HepG2 (cell line): Measurements from ENCODE around the gene CDC42EP1. TPM values are rescaled to one million over a fixed set of nuclear protein-coding genes. Genes with fewer than 3 reads are reported as not detected.

ENCODE experiments used
- ATAC-seq: fragments of 200-7000 bp; cut with Tn5 transposase; 3 replicates; pipeline ENCODE4 v1.9.1; 2020; ENCODE audit warnings: mild to moderate bottlenecking, moderate library complexity
- BruUV-seq: library from RNA; stranded (reverse); fragments of 400-500 nt; replicated peaks from 2 replicates; lab custom pipeline; 2021; lab: Mats Ljungman, UMichigan
- CTCF ChIA-PET: fragments of 300-600 bp; formaldehyde crosslinking; extraction: SDS; loops from one replicate; lab custom pipeline; 2021; ENCODE audit warnings: low total read pairs, inconsistent platforms, low intra/inter-chr PET ratio; lab: Yijun Ruan, JAX
- POLR2A ChIA-PET: fragments of 350-600 bp; sonication (Branson Sonifier 250); formaldehyde crosslinking; loops from one replicate; lab custom pipeline; 2020; ENCODE audit warnings: antibody characterized with exemption, inconsistent platforms; lab: Yijun Ruan, JAX
- DNase-seq: peaks from one replicate; pipeline ENCODE4 v3.0.0-alpha.2; 2015; ENCODE audit warnings: low spot score
- FAIRE-seq: peaks from 3 replicates; lab custom pipeline; 2011; peaks lifted over from hg19 to GRCh38; lab: Jason Lieb, UNC
- H2AFZ ChIP-seq: one replicate; pipeline ENCODE4 v1.6.1; 2011; ENCODE audit warnings: low read length, inconsistent platforms
- H3K27ac ChIP-seq: fragments of 300-600 bp; 3 replicates; pipeline ENCODE4 v1.8.0; 2011; ENCODE audit warnings: mixed run types, mild to moderate bottlenecking, mixed read lengths, low read length, inconsistent platforms; ENCODE audit not compliant: insufficient read depth; ENCODE audit errors: extremely low read length
- H3K27me3 ChIP-seq, 2 experiments: fragments of 200-600 bp in 1 of 2; 2 replicates in 1 of 2; 3 replicates in 1 of 2; pipeline versions ENCODE4 v1.6.0 to v1.8.0; 2011; ENCODE audit warnings: low read length in 2 of 2, mild to moderate bottlenecking in 2 of 2, moderate library complexity in 2 of 2, inconsistent platforms in 1 of 2; ENCODE audit not compliant: insufficient read depth in 2 of 2, control insufficient read depth in 1 of 2
- H3K36me3 ChIP-seq, 2 experiments: fragments of 200-600 bp in 1 of 2; replicated peaks in 1 of 2; 2 replicates in 1 of 2; 3 replicates in 1 of 2; pipeline versions ENCODE4 v1.5.1 to v1.8.0; 2011; ENCODE audit warnings: low read length in 2 of 2, inconsistent platforms in 1 of 2; ENCODE audit not compliant: insufficient read depth in 2 of 2, control insufficient read depth in 1 of 2
- H3K4me1 ChIP-seq: 2 replicates; pipeline ENCODE4 v1.5.1; 2012; ENCODE audit warnings: low read length, inconsistent platforms; ENCODE audit not compliant: insufficient read depth
- H3K4me2 ChIP-seq: 2 replicates; pipeline ENCODE4 v1.6.0; 2011; ENCODE audit warnings: low read depth, low read length, inconsistent platforms
- H3K4me3 ChIP-seq, 3 experiments: fragments of 200-600 bp in 1 of 3; sonication (generic), shearing (Covaris generic) in 1 of 3; replicated peaks in 1 of 3; 2 replicates each; pipeline ENCODE4 v1.5.1; 2011 to 2016; ENCODE audit warnings: low read length in 3 of 3, inconsistent platforms in 2 of 3, low read depth in 2 of 3, mild to moderate bottlenecking in 2 of 3, control low read depth in 1 of 3, mixed read lengths in 1 of 3; ENCODE audit not compliant: insufficient read depth in 1 of 3
- H3K79me2 ChIP-seq: one replicate; pipeline ENCODE4 v1.6.1; 2011; ENCODE audit warnings: low read length, inconsistent platforms; ENCODE audit not compliant: insufficient read depth
- H3K9ac ChIP-seq: 2 replicates; pipeline ENCODE4 v1.6.0; 2011; ENCODE audit warnings: mild to moderate bottlenecking, low read depth, low read length, inconsistent platforms; ENCODE audit not compliant: insufficient read depth
- H3K9me3 ChIP-seq: 2 replicates; pipeline ENCODE4 v1.5.1; 2012; ENCODE audit warnings: mild to moderate bottlenecking, low read length
- H4K20me1 ChIP-seq: 2 replicates; pipeline ENCODE4 v1.6.0; 2011; ENCODE audit warnings: inconsistent platforms, mild to moderate bottlenecking, low read length, moderate library complexity; ENCODE audit not compliant: insufficient read depth
- AGO2 ChIP-seq: fragments of 200-400 bp; formaldehyde crosslinking; optimal IDR thresholded peaks from 2 replicates; pipeline ENCODE3; 2017; ENCODE audit warnings: mild to moderate bottlenecking, low read depth, low read length, moderate library complexity
- ATF7 ChIP-seq, 2 experiments: fragments of 450-650 bp in 1 of 2; sonication (generic) in 1 of 2; formaldehyde crosslinking in 1 of 2; IDR thresholded peaks; 2 replicates each; pipeline versions ENCODE4 v1.4.0 to v1.6.1; 2016 to 2020; ENCODE audit warnings: antibody characterized with exemption in 1 of 2, mild to moderate bottlenecking in 1 of 2, missing genetic modification reagents in 1 of 2
- KDM5B ChIP-seq: sonication (generic); formaldehyde crosslinking; IDR thresholded peaks from 2 replicates; pipeline ENCODE4 v1.4.0; 2020; ENCODE audit warnings: missing genetic modification reagents, mild to moderate bottlenecking, borderline replicate concordance
- LCORL ChIP-seq, 2 experiments: fragments of 450-650 bp in 1 of 2; sonication (generic) in 1 of 2; formaldehyde crosslinking in 1 of 2; IDR thresholded peaks; 2 replicates each; pipeline versions ENCODE4 v1.5.0 to v1.6.1; 2017 to 2020; ENCODE audit warnings: antibody characterized with exemption in 1 of 2, missing genetic modification reagents in 1 of 2
- NAIF1 ChIP-seq: sonication (generic); formaldehyde crosslinking; IDR thresholded peaks from 2 replicates; pipeline ENCODE4 v1.5.0; 2020; ENCODE audit warnings: mild to moderate bottlenecking, missing genetic modification reagents, borderline replicate concordance
- NCOA5 ChIP-seq: sonication (generic); formaldehyde crosslinking; IDR thresholded peaks from 2 replicates; pipeline ENCODE4 v1.4.0; 2020; ENCODE audit warnings: missing genetic modification reagents
- NR3C1 ChIP-seq: sonication (generic); formaldehyde crosslinking; IDR thresholded peaks from 2 replicates; pipeline ENCODE4 v1.4.0; 2020; ENCODE audit warnings: missing genetic modification reagents
- ONECUT2 ChIP-seq: sonication (generic); formaldehyde crosslinking; IDR thresholded peaks from 2 replicates; pipeline ENCODE4 v1.4.0; 2020; ENCODE audit warnings: missing genetic modification reagents
- POLR2A ChIP-seq, 2 experiments: IDR thresholded peaks; 2 replicates each; pipeline ENCODE4 v1.6.1; 2011; ENCODE audit warnings: low read depth in 2 of 2, low read length in 2 of 2, mild to moderate bottlenecking in 1 of 2, moderate library complexity in 1 of 2; ENCODE audit not compliant: insufficient read depth in 1 of 2
- RBFOX2 ChIP-seq: fragments of 200-400 bp; formaldehyde crosslinking; IDR thresholded peaks from 2 replicates; pipeline ENCODE4 v1.6.1; 2017; ENCODE audit warnings: low read depth, mild to moderate bottlenecking, low read length
- RORA ChIP-seq: sonication (generic); formaldehyde crosslinking; IDR thresholded peaks from 2 replicates; pipeline ENCODE4 v1.5.0; 2020; ENCODE audit warnings: mild to moderate bottlenecking, missing genetic modification reagents, moderate library complexity
- STAG1 ChIP-seq: sonication (generic); formaldehyde crosslinking; IDR thresholded peaks from 2 replicates; pipeline ENCODE4 v1.4.0; 2020; ENCODE audit warnings: missing genetic modification reagents
- WIZ ChIP-seq: sonication (generic); formaldehyde crosslinking; IDR thresholded peaks from 2 replicates; pipeline ENCODE4 v1.5.1; 2020; ENCODE audit warnings: mild to moderate bottlenecking, missing genetic modification reagents
- ZBTB3 ChIP-seq: sonication (generic); formaldehyde crosslinking; IDR thresholded peaks from 2 replicates; pipeline ENCODE4 v1.4.0; 2020; ENCODE audit warnings: low read depth, mild to moderate bottlenecking, moderate library complexity, missing genetic modification reagents, borderline replicate concordance
- WGBS: methylation state at CpG from one replicate; pipeline ENCODE4 v1.1.6; 2017; ENCODE audit warnings: low lambda C conversion rate; 5-methylcytosine and 5-hydroxymethylcytosine counted together
- in situ Hi-C: cut with HindIII; loops from 2 replicates; pipeline ENCODE4 v1.10.0; 2017; ENCODE audit warnings: low pct_unique_long_range_greater_than_20kb; ENCODE audit not compliant: extremely low pct_ligation_motif_present
- intact Hi-C: fragments of 100-400 bp; cut with micrococcal nuclease; formaldehyde crosslinking; loops from one replicate; pipeline ENCODE4 v1.10.0; 2022; ENCODE audit not compliant: unreplicated experiment
- polyA plus RNA-seq, 8 experiments: library from polyadenylated mRNA; depleted of rRNA in 3 of 8; stranded (reverse) in 7 of 8; unstranded in 1 of 8; fragments of >200 nt; fragmentation: Illumina TruSeq in 4 of 8; extraction: Trizol in 4 of 8; gene quantifications; 2 replicates each; pipeline versions ENCODE4 v1.2.1 to v1.2.3, GENCODE V29; 2011 to 2016; ENCODE audit warnings: low read depth in 4 of 8, missing spikeins in 1 of 8, mixed read lengths in 1 of 8; ENCODE audit not compliant: insufficient read depth in 1 of 8
- total RNA-seq, 5 experiments: library from RNA; depleted of rRNA; stranded (reverse); fragments of >200 nt; fragmentation: Illumina TruSeq; extraction: Trizol; gene quantifications; 2 replicates each; pipeline ENCODE4 v1.2.3, GENCODE V29; 2016; ENCODE audit warnings: low read depth in 1 of 5
- TF ChIP-seq, protein P1 (sequence below): sonication (generic); formaldehyde crosslinking; IDR thresholded peaks from 2 replicates; pipeline ENCODE4 v1.5.0; 2020; ENCODE audit warnings: missing genetic modification reagents

The CDC42EP1 gene
- total and polyA plus RNA-seq, 2 of the 13 experiments (the other 11 are each of a cell fraction or from before 2014, with no cell fraction given), result 17.1 to 29.5 TPM

DNA sequence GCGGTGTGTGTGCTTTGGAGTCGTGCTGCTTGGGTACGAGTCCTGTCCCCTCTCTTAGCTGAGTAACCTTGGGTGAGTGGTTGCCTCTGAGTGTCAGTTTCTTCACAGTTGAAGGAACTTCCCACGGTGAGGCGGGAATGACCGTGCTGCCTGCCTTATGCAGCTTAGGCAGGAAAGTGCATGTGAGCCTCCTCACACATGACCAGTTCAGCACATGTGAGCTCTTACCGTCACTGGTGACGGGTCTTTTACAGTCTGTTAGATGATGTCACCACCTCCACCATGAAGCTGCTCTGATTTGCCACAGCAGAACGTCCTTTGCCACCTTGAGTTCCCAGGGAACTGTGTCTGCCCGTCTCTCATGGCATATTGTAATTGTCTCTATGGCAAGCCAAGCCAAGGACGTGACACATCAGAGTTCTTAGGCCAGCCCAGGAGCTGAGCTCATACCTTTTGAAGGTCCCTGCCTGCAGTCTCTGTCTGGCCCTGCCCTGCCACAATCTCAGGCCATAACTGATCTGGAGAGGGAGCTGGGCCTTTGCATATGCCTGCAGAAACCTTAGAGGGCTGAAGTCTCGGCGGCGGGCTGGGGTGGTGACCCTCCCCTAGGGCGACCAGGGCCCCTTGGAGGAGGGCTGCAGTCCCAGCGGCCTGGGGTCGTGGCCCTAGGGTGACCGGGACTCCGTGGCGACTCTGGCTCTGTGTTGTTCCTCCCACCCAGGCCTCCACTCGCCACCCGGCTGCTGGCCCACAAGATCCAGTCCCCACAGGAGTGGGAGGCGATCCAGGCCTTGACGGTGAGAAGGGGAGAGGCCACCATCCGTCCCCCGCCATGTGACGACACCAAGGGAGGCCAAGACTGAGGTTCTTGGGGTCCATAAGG is 56.2 kb downstream of the CDC42EP1 start:
- H2AFZ ChIP-seq, result no peak overlapping the region
- H3K27me3 ChIP-seq, result no peaks in the 10 kb centered on the region; a peak in 1 of 5 replicates
- POLR2A ChIA-PET, result interaction anchor here (1.1 kb wide), 1 partner anchor 8 kb away, joined by 7 read pairs; the partner anchor contains the start of gene GGA1
- CTCF ChIA-PET, result no interaction called here
- in situ Hi-C loops, result no loop called here
- H3K27ac ChIP-seq, result no peak overlapping the region
- no peak overlapping the region for H3K4me3 ChIP-seq
- peaks cover 2% of the 10 kb centered on the region for H3K79me2 ChIP-seq
- H4K20me1 ChIP-seq, result no peaks in the 10 kb centered on the region
- no peaks in the 10 kb centered on the region for H3K9me3 ChIP-seq
- peaks cover 20 to 40% of the 10 kb centered on the region in 2 experiments; a peak in 4 of 5 replicates for H3K36me3 ChIP-seq
- DNase-seq (no peak), ATAC-seq (no peak), FAIRE-seq (no peak)
- H3K9ac ChIP-seq, result no peak overlapping the region
- BruUV-seq, result no TSS peak
- TF ChIP-seq ONECUT2 (CRISPR knock-in tag) (no peak), NCOA5 (no peak), NR3C1 (CRISPR knock-in tag) (no peak), NAIF1 (no peak), POLR2A (IDR thresholded peaks at IDR 0.05; ENCODE audit: insufficient read depth in 1 of 2, low read depth in 2 of 2, low read length in 2 of 2) (no peak), RBFOX2 (peak; percentile 23; the same call in 1 of the 2 replicates), ZBTB3 (CRISPR knock-in tag) (no peak), AGO2 (peak; percentile 20), ATF7 (IDR thresholded peaks at IDR 0.05) (peak; percentile 35), ATF7 (CRISPR knock-in tag; IDR thresholded peaks at IDR 0.05) (no peak), STAG1 (no peak), LCORL (IDR thresholded peaks at IDR 0.05) (no peak), LCORL (CRISPR knock-in tag; IDR thresholded peaks at IDR 0.05) (no peak), KDM5B (no peak), WIZ (CRISPR knock-in tag) (no peak), RORA (no peak)
- TF ChIP-seq, protein P1, sequence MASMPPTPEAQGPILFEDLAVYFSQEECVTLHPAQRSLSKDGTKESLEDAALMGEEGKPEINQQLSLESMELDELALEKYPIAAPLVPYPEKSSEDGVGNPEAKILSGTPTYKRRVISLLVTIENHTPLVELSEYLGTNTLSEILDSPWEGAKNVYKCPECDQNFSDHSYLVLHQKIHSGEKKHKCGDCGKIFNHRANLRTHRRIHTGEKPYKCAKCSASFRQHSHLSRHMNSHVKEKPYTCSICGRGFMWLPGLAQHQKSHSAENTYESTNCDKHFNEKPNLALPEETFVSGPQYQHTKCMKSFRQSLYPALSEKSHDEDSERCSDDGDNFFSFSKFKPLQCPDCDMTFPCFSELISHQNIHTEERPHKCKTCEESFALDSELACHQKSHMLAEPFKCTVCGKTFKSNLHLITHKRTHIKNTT, result no peak
- H3K4me1 ChIP-seq, result peaks cover 2% of the 10 kb centered on the region
- intact Hi-C loops, result no loop called here
- 91% methylated on average over 18 of the region's 27 CpGs for WGBS
- no peak overlapping the region for H3K4me2 ChIP-seq
